Progenitor cell of endocrine pancreas (in vitro differentiated cells): Measurements from ENCODE around the gene ADH5. TPM values are rescaled to one million over a fixed set of nuclear protein-coding genes. Genes with fewer than 3 reads are reported as not detected.

Experiments
- DNase-seq: peaks from one replicate; pipeline ENCODE4 v3.0.0; 2021; ENCODE audit warnings: low spot score; ENCODE audit not compliant: unreplicated experiment
- H3K27ac Mint-ChIP-seq: 2 replicates; pipeline ENCODE4 v1.8.0; 2021; ENCODE audit warnings: mild to moderate bottlenecking, moderate library complexity, mixed read lengths
- H3K27me3 Mint-ChIP-seq: 2 replicates; pipeline ENCODE4 v1.8.0; 2021; ENCODE audit warnings: mixed read lengths
- H3K36me3 Mint-ChIP-seq: 2 replicates; pipeline ENCODE4 v1.8.0; 2022; ENCODE audit warnings: mixed read lengths; ENCODE audit not compliant: insufficient read depth
- H3K4me1 Mint-ChIP-seq: 2 replicates; pipeline ENCODE4 v1.8.0; 2021; ENCODE audit warnings: low read depth, mixed read lengths
- H3K4me3 Mint-ChIP-seq: 2 replicates; pipeline ENCODE4 v1.8.0; 2021; ENCODE audit warnings: low read depth, mild to moderate bottlenecking, moderate library complexity, mixed read lengths
- H3K9me3 Mint-ChIP-seq: 2 replicates; pipeline ENCODE4 v1.8.0; 2021; ENCODE audit warnings: low read depth, mixed read lengths
- CTCF ChIP-seq: fragments of 200-600 bp; sonication (generic); IDR thresholded peaks from one replicate; pipeline ENCODE4 v1.5.0; 2021; ENCODE audit warnings: antibody characterized with exemption, mild to moderate bottlenecking; ENCODE audit not compliant: unreplicated experiment
- total RNA-seq: library from RNA; stranded (reverse); gene quantifications from 2 replicates; pipeline ENCODE4 v1.2.1, GENCODE V29; 2021

Gene ADH5
- total RNA-seq, 1 donor from 2014 or later, result 213 TPM

- DNase-seq, result no peak
- peaks cover 26% of the 10 kb centered on the region for H3K36me3 Mint-ChIP-seq
- H3K27ac Mint-ChIP-seq, result no peak overlapping the region
- no peaks in the 10 kb centered on the region for H3K27me3 Mint-ChIP-seq
- no peak overlapping the region for H3K4me3 Mint-ChIP-seq
- TF ChIP-seq CTCF, result no peak
- H3K9me3 Mint-ChIP-seq, result no peaks in the 10 kb centered on the region
- no peaks in the 10 kb centered on the region for H3K4me1 Mint-ChIP-seq
Observed at GRCh38 chr4:99043346-99043745, 45.2 kb downstream of the ADH5 start.

GRCh38 chr4:99038213-99038612, 50.4 kb downstream of the ADH5 start:
- Mint-ChIP-seq H3K9me3 (peaks cover 3% of the 10 kb centered on the region), H3K27me3 (no peaks in the 10 kb centered on the region), H3K36me3 (peaks cover 35% of the 10 kb centered on the region), H3K4me3 (no peak overlapping the region), H3K4me1 (no peaks in the 10 kb centered on the region), H3K27ac (no peak overlapping the region)
- TF ChIP-seq CTCF, result no peak
- no peak for DNase-seq

- peaks cover 28% of the 10 kb centered on the region for H3K36me3 Mint-ChIP-seq
Observed at GRCh38 chr4:99033956-99034355, 54.6 kb downstream of the ADH5 start.

GRCh38 chr4:99029852-99030251, 58.7 kb downstream of the ADH5 start:
- Mint-ChIP-seq H3K4me1 (peaks cover 28% of the 10 kb centered on the region), H3K27ac (no peak overlapping the region)

More at GRCh38 chr4:99033956-99034355, 54.6 kb downstream of the ADH5 start:
- no peak for TF ChIP-seq CTCF
- peaks cover 3% of the 10 kb centered on the region for H3K9me3 Mint-ChIP-seq
- H3K4me1 Mint-ChIP-seq, result no peaks in the 10 kb centered on the region
- no peak for DNase-seq
- H3K27me3 Mint-ChIP-seq, result no peaks in the 10 kb centered on the region
- H3K4me3 Mint-ChIP-seq, result no peak overlapping the region
- H3K27ac Mint-ChIP-seq, result no peak overlapping the region

GRCh38 chr4:99029018-99029735, 59.4 kb downstream of the ADH5 start:
- Mint-ChIP-seq H3K4me3 (no peak overlapping the region), H3K27me3 (no peaks in the 10 kb centered on the region), H3K27ac (no peak overlapping the region), H3K9me3 (peaks cover 2% of the 10 kb centered on the region), H3K36me3 (peaks cover 4% of the 10 kb centered on the region), H3K4me1 (peaks cover 35% of the 10 kb centered on the region)
- no peak for TF ChIP-seq CTCF
- DNase-seq, result no peak

More at GRCh38 chr4:99029852-99030251, 58.7 kb downstream of the ADH5 start:
- H3K9me3 Mint-ChIP-seq, result peaks cover 3% of the 10 kb centered on the region
- no peak for TF ChIP-seq CTCF
- no peak overlapping the region for H3K4me3 Mint-ChIP-seq
- no peak for DNase-seq
- H3K36me3 Mint-ChIP-seq, result peaks cover 5% of the 10 kb centered on the region
- H3K27me3 Mint-ChIP-seq, result no peaks in the 10 kb centered on the region
